NCI-H1092 (cell line): Measurements from ENCODE around the gene RASSF3.
"Not testable (repeated sequence)": the region's sequence is repeated elsewhere in the genome, so short reads cannot be mapped to it uniquely, and the experiment has no call there.

Experiments used
- DNase-seq: peaks from one replicate; lab custom pipeline; 2025; lab: John Stamatoyannopoulos, UW

The RASSF3 gene

DNA sequence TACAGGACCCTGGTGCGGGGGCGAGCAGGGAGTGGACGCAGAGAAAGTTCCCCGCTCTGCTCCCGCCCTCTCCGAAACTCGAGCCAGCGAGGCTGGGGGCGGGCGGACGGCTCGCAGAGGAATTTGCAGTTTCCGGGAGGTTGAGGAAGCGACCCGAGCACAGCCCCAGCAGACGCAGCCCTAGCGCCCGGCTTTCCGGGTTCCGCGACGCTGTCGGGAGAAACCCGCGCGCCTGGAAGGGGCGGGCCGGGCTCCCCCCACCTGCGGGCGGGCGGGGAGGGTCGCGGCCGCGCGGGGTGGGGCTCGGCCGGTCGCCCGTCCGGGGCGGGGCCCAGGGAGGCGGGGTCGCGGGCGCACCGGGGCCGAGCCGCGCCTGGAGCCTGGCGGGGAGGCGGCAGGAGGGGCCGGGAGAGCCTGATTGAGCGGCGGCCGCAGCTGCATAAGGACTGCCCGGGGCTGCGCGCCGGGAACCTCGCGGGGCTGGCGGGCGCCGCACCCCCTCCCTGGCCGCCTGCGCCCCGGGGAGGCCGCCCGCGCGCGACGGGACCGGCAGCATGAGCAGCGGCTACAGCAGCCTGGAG lies at the start of gene RASSF3:
TSS of gene RASSF3 (plus strand) at position 417 of the 581 bp plus-strand sequence. CDS start at position 555, 138 bp downstream.
- no peak for DNase-seq

- no peak for DNase-seq
Measured at GRCh38 chr12:64561302-64562136, 48.8 kb upstream of the RASSF3 start.

DNA sequence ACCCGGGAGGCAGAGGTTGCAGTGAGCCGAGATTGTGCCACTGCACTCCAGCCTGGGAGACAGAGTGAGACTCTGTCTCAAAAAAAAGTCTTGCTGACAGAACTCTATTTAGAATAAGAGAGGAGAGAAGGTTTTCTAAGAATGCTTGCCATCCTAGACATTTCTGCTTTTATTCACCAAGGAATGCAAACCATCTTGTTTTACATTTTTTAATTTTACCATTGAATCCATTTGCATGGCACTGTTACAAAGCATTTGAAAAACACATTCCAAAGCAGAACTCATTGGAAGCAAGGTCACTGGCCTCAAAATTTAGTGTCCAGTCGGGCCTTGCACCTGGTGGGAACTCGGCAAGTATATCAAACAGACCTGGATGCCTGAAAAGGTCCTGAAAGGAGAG lies 44.2 kb upstream of the RASSF3 start:
- no peak for DNase-seq

DNA sequence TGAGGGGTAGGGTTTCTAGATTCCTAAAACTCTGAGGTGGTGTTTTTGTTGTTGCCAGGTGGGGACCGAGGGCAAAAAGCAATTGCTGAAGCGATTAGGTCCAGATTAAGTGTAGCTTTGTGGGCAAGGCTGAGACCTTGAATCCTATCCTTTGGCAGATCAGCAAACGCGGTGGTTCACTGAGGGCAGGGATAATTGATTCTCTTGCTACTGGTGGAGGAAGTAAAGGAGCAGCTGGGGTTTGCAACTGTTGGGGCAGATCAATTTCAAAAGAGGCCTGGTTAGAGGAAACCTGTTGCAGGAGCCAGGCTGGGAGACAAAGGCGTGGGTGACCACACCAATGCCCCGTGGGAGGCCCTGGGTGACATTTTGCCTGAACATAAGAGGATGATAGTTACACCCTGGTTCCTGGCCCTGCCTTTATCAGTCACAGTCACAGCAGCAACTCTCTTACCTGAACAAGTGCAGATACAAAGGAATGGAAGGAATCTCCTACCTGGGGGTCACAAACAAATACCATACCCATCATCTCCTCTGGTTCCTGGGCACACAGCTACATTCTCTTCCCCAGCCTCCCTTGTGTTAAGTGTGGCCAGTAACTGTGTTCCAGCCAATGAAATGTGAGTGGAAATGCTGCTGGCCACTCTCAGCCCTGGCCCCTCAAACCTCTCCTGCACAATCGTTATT lies 43.3 kb upstream of the RASSF3 start:
- no peak for DNase-seq

GRCh38 chr12:64567570-64567969 lies 42.7 kb upstream of the RASSF3 start:
- no peak for DNase-seq

DNA sequence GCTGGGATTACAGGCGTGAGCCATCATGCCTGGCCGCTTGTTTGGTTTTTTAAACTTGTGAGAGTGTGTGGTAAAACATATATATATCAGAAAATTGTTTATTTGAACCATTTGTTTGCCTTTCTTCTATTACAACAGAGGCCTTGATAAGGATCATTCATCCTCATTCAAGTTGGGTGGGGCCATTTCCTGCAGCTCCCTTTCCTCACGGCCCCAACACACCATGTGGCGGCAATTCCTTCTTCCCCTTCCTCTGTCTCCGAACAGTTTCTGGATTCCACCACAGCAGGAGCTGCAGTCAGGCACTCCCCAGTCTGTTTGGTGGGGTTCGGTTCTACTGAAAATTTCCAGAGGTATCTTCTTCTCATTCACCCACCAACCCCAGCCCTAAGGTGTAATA lies 42.0 kb upstream of the RASSF3 start:
- DNase-seq, result no peak

DNA sequence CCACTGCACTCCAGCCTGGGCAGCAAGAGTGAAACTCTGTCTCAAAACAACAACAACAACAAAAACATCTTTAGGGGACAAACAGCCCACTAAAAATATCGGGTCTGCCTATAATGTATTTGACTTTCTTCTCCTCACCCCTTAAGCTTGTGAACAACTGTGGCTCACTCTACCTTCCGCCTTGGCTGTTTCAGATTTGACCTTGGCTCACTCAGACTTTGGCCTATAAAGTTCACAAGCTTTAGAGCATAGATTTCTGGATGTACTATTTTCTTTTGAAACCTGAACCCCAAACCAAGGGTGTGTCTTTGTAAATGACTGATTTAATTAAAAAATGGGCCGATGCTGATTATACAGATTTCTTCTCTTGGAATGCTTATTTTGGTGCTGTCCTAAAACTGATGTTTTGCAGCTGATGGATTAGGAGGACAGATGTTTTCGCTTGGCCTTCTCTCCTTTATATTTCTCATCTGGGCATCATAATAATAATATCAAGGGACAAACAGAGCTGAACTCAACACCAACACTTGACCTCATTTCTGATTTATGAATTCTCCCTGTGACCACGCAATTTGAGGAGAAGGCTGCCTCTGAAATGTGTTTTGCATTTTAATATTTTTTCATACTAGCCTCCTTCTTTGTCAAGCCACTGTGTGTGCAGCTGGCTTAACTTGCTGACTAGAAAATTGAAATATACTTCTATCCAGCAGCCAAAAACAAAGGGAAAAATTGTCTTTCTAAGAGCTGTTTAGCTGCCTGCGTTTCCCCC lies 40.2 kb upstream of the RASSF3 start:
- DNase-seq, result no peak

- no peak for DNase-seq
Measured at GRCh38 chr12:64571411-64571810, 38.9 kb upstream of the RASSF3 start.

- no peak for DNase-seq
Measured at GRCh38 chr12:64572241-64572640, 38.1 kb upstream of the RASSF3 start.

- DNase-seq, result no peak
Measured at GRCh38 chr12:64574837-64575236, 35.5 kb upstream of the RASSF3 start.

DNA sequence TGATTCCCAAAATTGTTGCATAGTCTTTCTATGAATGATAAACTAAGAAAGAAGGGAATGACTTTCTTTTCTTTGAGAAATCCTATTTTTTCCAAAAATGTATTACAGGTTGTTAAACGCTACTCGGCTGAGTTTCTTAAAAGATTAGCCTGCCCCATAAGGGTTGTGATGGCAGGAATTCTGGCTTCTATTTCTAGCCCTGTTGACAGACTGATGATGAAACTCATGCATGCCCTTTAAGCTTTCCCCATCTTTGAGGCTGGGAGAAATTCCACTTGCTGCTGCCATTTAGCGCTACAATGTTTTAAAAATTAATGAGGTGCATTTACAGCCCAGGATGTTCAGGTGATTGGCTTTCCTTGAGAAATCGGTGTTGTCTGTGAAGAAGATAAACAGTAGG lies 33.2 kb upstream of the RASSF3 start:
- DNase-seq, result no peak

DNA sequence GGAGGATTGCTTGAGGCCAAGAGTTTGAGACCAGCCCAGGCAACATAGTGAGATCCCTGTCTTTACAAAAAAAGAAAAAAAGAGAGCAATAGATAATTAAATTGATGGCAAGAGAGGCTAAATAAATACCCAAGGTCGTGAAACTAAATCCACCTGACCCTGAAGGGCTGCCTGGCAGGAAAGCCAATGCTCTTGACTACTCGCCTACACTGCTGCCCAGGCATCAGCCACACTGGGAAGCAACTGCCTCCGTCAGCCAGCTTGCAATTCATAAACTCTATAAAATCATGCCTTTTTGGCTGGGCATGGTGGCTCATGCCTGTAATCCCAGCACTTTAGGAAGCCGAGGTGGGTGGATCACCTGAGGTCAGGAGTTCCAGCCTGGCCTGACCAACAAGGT lies 31.7 kb upstream of the RASSF3 start:
- DNase-seq, result no peak

DNA sequence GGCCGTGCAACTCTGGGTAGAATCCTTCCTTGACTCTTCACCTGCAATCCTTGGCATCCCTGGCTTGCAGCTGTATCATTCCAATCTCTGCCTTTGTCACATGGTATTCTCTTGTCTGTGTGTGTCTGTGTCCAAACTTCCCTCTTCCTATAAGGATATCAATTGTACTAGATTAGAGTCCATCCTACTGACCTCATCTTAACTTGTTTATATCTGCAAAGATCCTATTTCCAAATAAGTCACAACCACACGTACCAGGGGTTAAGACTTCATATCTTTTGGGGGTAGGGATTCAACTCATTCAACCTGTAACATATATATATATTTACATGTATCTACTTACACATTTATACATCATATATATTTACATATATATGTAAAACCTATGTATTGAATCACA lies 29.6 kb upstream of the RASSF3 start:
- no peak for DNase-seq

GRCh38 chr12:64582114-64582513 lies 28.2 kb upstream of the RASSF3 start:
- DNase-seq, result no peak

GRCh38 chr12:64582862-64583261 lies 27.4 kb upstream of the RASSF3 start:
- no peak for DNase-seq

- DNase-seq, result not testable (repeated sequence)
Measured at GRCh38 chr12:64583395-64583770, 26.9 kb upstream of the RASSF3 start.

DNA sequence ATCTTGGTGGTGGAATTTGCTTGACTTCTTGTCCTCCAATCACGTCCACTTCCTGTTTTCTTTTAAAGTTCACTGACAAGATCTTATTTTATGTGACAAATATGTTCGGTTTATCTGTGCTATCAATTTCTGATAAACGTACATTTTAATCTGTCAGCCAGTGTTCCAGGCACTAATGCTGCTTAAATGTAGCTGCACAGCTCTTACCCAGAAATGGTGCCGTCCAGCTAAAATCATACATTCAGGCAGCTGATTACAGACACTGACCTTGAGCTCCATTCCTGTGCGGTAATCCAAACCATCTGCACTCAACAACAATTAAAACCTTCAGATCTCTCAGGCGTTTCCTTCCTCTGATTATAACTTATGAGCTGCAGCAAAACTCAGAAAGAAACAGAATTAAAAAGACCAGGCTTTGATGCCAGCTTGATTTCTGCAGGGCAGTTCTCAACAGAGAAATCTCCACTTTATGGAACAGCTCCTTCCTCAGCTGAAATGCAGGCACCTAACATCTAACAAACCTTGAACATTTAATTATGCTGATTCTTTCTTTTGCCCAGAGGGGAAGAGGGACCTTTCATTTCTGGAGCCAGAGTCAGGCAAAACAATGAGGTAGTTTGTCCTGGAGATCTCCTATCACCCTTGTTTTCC lies 26.4 kb upstream of the RASSF3 start:
- no peak for DNase-seq

GRCh38 chr12:64585104-64585503 lies 25.2 kb upstream of the RASSF3 start:
- DNase-seq, result no peak

- no peak for DNase-seq
Measured at GRCh38 chr12:64587447-64587846, 22.8 kb upstream of the RASSF3 start.

- DNase-seq, result no peak
Measured at GRCh38 chr12:64590183-64590582, 20.1 kb upstream of the RASSF3 start.

GRCh38 chr12:64595863-64596793 lies 14.2 kb upstream of the RASSF3 start:
- no peak for DNase-seq
